Effector CD8-positive, alpha-beta T cell (primary cell): ENCODE data around the gene PIK3R4.

Source experiments
- DNase-seq: peaks from one replicate; lab custom pipeline; 2025; lab: John Stamatoyannopoulos, UW

Gene PIK3R4

GRCh38 chr3:130688697-130689470 is 57.7 kb downstream of the PIK3R4 start:
- no peak for DNase-seq

- no peak for DNase-seq
Measured at GRCh38 chr3:130688015-130688688, 58.5 kb downstream of the PIK3R4 start.

DNA sequence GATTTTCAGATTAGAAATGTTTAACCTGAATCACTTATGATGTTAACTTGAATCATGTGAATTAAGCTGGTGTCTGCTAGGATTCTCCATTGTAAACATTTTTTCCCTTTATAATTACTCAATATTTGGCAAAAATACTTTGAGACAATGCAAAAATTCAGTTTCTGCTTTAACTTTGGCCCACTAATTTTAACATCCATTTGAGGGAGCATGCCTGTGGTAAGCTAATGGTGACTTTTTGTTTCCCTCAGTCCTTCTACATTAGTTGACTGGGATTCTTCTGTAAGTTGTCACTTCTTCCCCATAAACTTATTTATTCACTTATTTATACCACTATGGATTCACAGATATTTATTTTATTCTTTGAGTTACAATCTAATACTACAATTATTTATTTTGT is 59.3 kb downstream of the PIK3R4 start:
- DNase-seq: no peak

DNA sequence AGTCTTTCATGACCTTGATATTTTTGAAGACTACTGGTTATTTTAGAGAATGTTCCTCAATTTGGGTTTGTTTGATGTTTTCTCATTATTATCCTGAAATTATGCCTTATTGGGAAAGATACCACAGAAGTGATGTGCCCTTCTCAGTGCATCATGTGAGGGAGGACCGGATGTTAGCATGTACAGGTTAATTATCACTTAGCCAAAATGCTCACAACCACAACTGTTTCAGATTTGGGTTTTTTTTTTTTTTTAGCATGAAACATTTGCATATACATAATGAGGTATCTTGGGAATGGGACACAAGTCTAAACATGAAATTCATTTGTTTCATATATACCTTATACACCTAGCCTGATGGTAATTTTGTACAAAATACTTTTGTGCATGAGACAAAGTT is 59.8 kb downstream of the PIK3R4 start:
- no peak for DNase-seq

DNA sequence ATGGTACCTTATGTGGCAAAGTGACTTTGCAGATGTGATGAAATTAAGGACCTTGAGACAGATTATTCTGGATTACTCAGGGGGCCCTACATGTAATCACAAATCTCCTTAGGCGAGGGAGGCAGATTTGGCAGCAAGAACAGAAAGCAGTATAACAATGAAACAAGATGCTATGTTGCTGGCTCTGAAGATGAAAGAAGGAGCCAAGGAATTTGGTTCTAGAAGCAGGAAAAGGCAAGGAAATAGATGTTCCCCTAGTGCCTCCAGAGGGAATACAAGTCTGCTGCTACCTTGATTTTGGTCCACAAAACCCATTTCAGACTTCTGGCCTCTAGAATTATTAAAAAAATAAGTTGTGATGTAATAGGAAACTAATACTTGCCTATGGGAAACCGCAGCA is 64.5 kb downstream of the PIK3R4 start:
- DNase-seq: no peak

GRCh38 chr3:130679218-130679617 is 67.4 kb downstream of the PIK3R4 start:
- DNase-seq: no peak

- DNase-seq: no peak
Measured at GRCh38 chr3:130677343-130677742, 69.3 kb downstream of the PIK3R4 start.

- no peak for DNase-seq
Measured at GRCh38 chr3:130671545-130672312, 74.9 kb downstream of the PIK3R4 start.

DNA sequence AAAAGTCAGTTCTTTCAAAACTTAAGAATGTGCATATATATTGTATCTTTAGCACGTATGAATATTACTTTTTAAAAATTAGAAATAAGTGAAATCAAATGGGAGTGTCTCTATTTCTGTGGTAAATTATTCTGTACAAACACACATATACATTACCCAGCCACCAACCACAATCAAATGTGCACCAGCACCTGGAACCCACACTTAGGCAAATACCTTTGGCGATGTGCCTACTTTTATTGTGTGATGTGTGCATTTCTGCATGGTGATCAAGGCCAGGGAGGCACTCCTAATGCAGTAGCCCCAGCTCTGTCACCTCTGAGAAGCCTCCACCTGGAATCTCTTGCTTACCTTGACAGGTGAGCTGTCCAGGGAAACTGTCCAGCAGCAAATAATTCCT is 76.9 kb downstream of the PIK3R4 start:
- DNase-seq: no peak

GRCh38 chr3:130663092-130663491 is 83.5 kb downstream of the PIK3R4 start:
- no peak for DNase-seq

DNA sequence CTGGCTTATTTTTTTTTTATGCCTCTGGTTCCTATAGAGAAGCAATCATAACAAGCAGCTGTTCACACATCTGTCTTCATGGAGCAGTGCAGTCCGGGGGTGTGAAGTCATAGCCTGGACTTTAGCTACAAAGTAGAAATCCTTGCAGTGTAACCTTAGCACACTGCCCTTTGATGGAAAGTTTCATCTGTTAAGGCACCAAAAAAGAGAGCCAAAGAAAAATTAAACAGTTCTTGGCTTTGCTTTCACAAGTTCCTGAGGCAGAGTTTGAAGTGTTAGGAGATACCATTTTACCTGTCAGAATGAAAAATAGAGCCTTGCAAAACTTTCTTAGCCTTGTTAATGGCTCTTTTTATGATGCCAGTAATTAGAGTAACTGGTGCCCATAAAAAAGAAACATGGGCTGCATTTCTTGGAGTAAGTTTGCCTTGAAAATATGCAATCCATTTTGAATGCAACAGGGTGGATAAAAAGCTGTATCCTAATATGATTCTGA is 84.1 kb downstream of the PIK3R4 start:
- DNase-seq: no peak

- no peak for DNase-seq
Measured at GRCh38 chr3:130661140-130661891, 85.3 kb downstream of the PIK3R4 start.

DNA sequence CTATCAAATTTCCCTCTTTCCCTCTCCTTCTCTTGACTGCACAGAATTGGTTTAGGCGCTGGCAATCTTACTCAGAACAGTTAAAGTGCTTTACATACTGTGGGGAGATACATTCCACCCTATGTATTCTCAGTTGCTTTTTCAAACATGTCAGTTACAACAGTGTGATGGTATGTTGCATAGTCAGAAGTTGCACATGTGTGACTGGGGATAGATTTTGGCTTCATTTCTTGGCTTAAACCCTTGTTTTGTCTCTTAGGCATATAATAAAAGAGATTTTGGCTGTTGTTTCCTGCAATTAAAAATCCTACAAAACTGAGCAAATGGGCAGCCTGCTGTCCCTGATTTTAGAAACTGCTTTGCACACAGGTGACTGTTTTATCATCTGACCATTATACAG is 86.7 kb downstream of the PIK3R4 start:
- no peak for DNase-seq

DNA sequence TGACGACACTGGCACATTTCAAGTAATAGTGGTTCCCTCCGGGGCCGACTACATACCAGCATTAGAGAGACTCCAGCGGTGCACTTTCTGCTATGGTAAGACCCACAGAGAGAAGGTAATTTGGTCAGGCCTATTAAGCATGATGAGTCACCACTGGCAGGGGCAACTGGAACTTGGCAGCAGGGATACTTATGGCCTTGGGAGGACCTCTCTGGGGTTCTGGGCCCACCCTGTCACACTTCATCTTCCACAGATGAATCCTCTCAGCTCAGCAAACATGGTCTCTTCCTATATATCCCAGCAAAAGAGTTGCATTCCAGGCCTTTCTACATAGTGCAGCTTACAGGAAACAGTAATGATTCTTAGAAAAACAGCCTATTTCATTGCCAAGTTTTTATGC is 88.0 kb downstream of the PIK3R4 start:
- DNase-seq: no peak

DNA sequence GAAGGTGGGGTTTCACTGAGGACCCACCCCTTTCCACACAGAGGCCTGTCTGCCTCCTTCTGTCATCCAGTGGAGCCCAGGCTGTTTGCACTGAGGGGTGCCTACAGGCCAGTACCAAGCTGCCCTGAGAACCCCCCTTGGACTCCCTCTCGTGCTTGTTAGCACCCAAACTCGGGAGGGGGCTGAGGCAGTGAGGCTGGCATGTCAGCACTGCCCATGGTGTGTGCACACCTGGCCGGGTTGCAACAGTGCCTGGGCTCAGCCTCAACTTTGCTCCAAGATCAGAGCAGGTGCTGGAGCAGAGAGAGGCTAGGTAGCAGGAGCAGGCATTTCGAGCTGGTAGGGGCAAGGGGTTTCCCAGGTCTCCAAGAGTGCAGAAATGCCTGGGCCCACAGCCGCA is 90.0 kb downstream of the PIK3R4 start:
- DNase-seq: no peak

DNA sequence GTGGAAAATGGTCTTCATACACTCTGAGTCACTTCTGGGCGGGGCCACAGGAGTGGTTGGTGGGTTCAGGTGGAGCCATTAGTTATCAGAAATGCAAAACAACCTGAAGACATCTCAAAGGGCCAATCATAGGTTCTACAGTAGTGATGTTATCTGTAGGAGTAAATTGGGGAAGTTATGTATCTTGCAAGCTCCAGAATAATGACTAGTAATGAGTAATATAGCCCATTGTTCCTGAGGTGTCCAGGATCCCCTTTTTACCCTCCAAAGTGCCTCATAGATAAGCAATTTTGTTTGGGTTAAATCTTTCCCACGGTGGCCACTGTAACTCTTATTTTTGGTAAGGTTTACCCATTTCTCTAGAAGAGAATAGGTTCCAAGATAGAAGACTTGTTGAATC is 91.7 kb downstream of the PIK3R4 start:
- no peak for DNase-seq

- DNase-seq: no peak
Measured at GRCh38 chr3:130654091-130654490, 92.5 kb downstream of the PIK3R4 start.

- DNase-seq: no peak
Measured at GRCh38 chr3:130649061-130649654, 97.5 kb downstream of the PIK3R4 start.

GRCh38 chr3:130648293-130648692 is 98.3 kb downstream of the PIK3R4 start:
- no peak for DNase-seq

- no peak for DNase-seq
Measured at GRCh38 chr3:130645261-130645660, 101.4 kb downstream of the PIK3R4 start.

DNA sequence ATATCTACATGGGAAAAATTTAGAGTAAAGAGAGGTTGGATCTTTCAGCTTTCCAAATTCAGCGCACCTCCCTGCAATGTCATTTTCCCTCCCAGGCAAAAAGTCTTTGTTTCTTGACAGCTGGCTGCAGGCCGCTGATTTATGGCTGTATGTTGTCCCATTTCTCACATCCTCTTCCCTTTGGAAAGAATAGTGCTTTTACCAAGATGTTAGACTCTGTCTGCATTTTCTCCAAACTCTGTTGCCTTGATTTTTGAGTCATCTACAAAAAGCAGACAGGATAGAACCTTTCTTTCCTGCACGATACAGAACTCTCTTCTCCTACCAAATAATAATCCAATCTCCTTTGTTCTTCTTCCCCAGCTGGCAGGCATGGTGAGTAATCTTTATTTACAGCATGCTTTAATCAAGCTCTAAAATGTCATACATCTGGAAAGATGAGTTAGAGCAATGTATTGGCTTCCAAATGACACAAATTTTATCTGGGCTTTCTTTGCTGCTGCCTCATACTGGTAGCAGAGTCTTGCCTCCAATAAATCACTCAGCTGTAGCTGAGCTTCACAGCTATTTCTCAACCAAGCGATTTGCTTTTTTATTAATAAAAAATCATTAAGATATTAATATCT is 101.9 kb downstream of the PIK3R4 start:
- DNase-seq: no peak
